Activated T-cell treated with anti-CD3 and anti-CD28 coated beads, Interleukin-2, amount 50 U/mL, for 24 hours (primary cell): Measurements from ENCODE around the gene PRDX2.
A peak's percentile ranks its signal among the peaks of the same experiment; 100 is the strongest.

Experiments
- DNase-seq: peaks from one replicate; pipeline ENCODE4 v3.0.0-alpha.2; 2020
- H3K27ac Mint-ChIP-seq: 2 replicates; pipeline ENCODE4 v1.8.0; 2020; ENCODE audit warnings: mild to moderate bottlenecking, mixed read lengths
- H3K27me3 Mint-ChIP-seq: 2 replicates; pipeline ENCODE4 v1.8.0; 2020; ENCODE audit warnings: mixed read lengths
- H3K36me3 Mint-ChIP-seq: 2 replicates; pipeline ENCODE4 v1.8.0; 2020; ENCODE audit warnings: low read depth, mixed read lengths
- H3K4me1 Mint-ChIP-seq: 2 replicates; pipeline ENCODE4 v1.8.0; 2020; ENCODE audit warnings: low read depth, mixed read lengths
- H3K4me3 Mint-ChIP-seq: 2 replicates; pipeline ENCODE4 v1.8.0; 2020; ENCODE audit warnings: mild to moderate bottlenecking, moderate library complexity, mixed read lengths
- H3K9me3 Mint-ChIP-seq: 2 replicates; pipeline ENCODE4 v1.8.0; 2020; ENCODE audit warnings: mixed read lengths

The PRDX2 gene

DNA sequence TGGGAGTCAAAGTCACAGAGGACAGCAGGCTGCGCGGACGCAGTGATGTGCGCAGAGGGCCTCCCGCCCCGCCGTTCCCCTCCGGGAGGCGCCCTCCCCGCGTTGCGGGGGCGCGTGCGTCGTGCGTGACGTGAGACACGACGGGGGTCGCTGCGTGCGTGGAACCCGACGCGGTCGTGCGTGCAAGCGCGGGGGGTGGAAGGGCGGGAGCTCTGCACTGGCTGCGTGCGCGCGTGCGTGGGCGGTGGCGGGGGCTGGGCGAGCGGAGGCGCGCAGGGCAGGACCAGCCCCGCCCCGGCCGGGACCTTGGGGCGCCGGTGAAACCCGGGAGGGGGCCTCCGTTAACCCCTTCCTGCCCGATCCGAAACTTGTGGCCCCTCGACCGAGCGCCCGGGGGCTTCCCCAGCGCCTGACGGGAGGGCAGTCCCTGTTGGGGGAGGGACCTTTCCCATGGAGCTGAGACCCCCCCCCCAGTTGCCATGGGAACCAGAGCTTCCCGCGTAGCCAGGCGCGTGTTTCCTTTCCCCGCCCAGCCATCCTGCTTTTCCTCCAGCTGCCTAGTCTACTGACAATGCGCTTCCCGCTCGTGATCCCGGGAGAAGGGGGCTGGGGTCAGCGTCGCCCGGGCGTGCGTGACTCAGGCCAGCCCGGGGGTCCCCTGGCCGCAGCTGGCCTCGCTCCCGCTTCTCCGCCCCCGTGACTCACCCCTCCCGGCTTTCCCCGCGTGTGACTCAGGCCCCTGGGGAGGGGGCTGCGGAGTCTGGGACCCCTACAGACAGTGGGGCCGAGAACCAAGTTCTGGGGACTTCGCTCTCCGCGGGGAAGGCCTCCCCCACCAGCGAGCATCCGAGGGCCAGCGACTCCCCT is 18.9 kb downstream of the PRDX2 start:
- DNase-seq = peak; percentile 92
- no peaks in the 10 kb centered on the region for H3K36me3 Mint-ChIP-seq
- H3K27me3 Mint-ChIP-seq = no peaks in the 10 kb centered on the region
- H3K4me3 Mint-ChIP-seq = peak overlapping the region; percentile 76
- peaks cover 38% of the 10 kb centered on the region for H3K4me1 Mint-ChIP-seq
- H3K9me3 Mint-ChIP-seq = no peaks in the 10 kb centered on the region
- no peak overlapping the region for H3K27ac Mint-ChIP-seq

DNA sequence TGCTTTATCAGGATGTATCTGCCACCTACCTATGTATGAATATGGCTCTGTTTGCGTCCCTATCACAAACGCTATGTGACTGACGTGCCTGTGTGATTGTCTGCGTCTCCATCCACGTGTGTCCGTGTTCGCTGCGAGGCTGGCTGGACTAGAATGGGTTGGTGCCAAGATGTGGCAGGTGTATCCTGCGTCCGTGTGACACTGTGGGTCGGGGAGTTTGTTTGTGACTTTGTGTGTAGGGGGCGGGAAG is 19.5 kb downstream of the PRDX2 start:
- no peaks in the 10 kb centered on the region for H3K27me3 Mint-ChIP-seq
- no peak overlapping the region for H3K27ac Mint-ChIP-seq
- peak overlapping the region; percentile 76 for H3K4me3 Mint-ChIP-seq
- no peaks in the 10 kb centered on the region for H3K36me3 Mint-ChIP-seq
- H3K4me1 Mint-ChIP-seq = peaks cover 43% of the 10 kb centered on the region
- H3K9me3 Mint-ChIP-seq = no peaks in the 10 kb centered on the region
- DNase-seq = no peak

DNA sequence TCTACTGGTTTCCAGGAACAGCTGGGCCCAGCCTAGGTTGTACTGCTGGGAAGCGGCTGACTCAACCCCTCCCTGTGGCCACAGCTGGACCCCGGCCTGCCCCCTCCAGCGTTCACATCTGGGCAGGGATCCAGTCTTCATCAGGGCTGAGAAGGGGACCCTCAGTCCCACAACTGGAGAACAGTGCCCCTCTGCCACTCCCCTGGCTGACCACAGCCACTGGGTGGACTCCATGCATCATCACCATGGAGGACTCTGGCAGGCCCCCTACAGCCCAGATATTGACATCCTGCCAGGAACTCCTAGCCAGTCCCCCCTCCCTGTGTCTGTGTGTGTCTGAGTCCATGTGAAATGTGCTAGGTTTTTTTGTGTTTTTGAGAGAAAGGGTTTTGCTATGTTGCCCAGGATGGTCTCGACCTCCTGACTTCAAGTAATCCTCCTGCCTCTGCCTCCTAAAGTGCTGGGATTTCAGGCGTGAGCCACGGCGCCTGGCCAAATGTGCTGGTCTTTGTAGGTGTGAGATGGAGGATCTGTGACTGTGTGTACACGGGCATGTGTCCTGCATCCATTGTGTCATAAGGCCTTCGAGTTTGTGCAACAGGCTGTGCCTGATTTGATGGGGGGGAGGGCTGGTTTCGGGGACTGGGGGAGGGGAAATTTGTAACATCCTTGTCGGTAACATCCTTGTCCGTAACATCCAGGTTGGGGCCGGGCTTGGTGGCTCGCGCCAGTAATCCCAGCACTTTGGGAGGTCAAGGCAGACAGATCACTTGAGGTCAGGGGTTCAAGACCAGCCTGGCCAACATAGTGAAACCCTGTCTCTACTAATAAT is 22.2 kb downstream of the PRDX2 start:
- Mint-ChIP-seq H3K36me3 (no peaks in the 10 kb centered on the region), H3K27me3 (no peaks in the 10 kb centered on the region), H3K4me3 (peak overlapping the region; percentile 83), H3K27ac (peak overlapping the region; percentile 92), H3K4me1 (peaks cover 51% of the 10 kb centered on the region), H3K9me3 (no peaks in the 10 kb centered on the region)
- no peak for DNase-seq

DNA sequence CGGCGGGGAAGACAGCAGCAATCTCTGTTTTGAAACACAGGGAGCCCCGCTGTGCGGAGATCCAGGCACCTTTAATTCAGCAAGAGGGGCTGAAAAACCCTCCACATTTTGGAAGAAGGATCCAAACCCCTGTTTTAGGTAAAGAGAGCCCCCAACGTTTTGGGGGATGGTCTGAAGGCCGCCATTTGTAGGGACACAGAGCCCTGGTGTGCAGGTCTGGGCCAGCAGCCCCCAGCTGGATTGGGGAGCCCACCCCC is 22.8 kb downstream of the PRDX2 start:
- no peaks in the 10 kb centered on the region for H3K27me3 Mint-ChIP-seq
- peaks cover 53% of the 10 kb centered on the region for H3K4me1 Mint-ChIP-seq
- peak overlapping the region; percentile 83 for H3K4me3 Mint-ChIP-seq
- no peaks in the 10 kb centered on the region for H3K9me3 Mint-ChIP-seq
- no peaks in the 10 kb centered on the region for H3K36me3 Mint-ChIP-seq
- DNase-seq = no peak
- H3K27ac Mint-ChIP-seq = peak overlapping the region; percentile 92

DNA sequence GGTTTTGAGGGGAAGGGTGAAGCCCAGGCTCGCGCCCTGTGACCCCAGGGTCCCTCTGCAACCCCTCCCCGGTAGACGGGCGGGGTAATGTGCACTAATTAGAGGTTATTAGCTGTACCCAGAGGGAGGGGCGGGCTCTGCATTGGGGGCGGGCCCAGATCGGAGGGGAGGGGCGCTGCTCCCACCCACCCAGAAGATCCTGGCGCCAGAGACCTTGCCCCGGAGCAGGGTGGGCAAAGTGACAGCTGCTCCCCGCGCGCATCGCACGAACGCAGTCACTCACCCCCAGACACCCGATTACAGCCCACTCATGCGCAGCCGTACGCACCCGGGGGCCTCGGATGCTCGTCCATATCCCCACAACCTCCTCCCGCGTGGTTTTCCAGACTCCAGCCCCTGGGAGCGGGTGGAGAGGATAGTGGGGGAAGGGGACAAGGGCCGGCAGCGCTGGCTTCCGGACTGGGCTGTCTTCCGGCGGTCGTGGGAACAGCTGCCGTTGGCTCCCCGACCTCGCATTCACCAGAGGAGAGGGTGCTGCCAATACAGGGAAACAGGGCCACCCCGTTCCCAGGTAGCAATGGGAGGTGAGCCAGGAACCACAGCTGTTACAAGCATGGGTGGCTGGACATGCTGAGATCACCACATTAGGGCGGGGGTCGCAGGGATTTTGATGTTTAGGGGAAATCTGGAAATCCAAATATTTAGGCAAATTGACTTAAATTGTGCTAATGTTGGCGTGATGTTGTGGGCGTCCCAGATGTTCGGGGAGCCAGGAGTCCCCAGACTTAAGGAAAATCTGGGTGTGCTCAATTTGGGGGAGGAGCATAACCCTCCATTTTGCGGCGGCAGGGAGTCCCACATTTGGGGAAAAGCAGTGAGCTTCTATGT is 23.3 kb downstream of the PRDX2 start:
- Mint-ChIP-seq H3K27me3 (no peaks in the 10 kb centered on the region), H3K4me1 (peaks cover 58% of the 10 kb centered on the region), H3K9me3 (no peaks in the 10 kb centered on the region), H3K36me3 (no peaks in the 10 kb centered on the region), H3K4me3 (peak overlapping the region; percentile 83), H3K27ac (peak overlapping the region; percentile 92)
- peak; percentile 71 for DNase-seq

DNA sequence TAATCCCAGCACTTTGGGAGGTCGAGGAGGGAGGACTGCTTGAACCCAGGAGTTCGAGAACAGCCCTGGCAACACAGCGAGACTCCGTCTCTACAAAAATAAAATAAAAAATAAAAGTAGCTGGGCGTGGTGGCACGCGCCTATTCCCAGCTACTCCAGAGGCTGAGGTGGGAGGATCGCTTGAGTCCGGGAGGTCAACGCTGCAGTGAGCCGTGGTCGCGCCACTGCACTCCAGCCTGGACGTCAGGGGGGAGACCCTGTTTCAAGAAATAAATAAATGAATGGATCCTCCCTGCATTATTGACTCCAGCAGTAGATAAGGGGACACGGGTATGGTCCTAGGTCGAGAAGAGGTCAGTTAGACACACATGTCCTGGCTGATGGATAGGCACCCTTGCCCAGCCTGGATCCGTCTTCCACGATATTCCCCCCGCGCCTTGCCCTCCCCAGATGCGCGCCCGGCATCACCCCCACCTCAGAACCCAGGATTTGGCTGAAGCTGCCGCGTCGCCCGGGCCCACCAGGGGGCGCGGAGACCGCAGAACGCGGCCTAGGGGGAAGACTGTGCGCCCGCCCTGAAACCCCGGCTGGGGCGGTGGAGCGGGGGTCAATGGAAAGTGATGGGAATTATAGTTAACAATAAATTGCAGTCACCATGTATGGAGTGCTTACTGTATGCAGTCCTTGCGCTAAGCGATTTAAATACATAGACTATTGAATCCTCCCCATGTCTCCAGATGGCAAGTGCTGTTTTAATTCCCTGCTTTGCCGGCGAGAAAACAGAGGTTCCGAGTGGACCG is 24.2 kb downstream of the PRDX2 start:
- H3K27me3 Mint-ChIP-seq = no peaks in the 10 kb centered on the region
- peaks cover 55% of the 10 kb centered on the region for H3K4me1 Mint-ChIP-seq
- peak; percentile 92 for DNase-seq
- H3K36me3 Mint-ChIP-seq = no peaks in the 10 kb centered on the region
- H3K9me3 Mint-ChIP-seq = no peaks in the 10 kb centered on the region
- peak overlapping the region; percentile 83 for H3K4me3 Mint-ChIP-seq
- H3K27ac Mint-ChIP-seq = peak overlapping the region; percentile 92

DNA sequence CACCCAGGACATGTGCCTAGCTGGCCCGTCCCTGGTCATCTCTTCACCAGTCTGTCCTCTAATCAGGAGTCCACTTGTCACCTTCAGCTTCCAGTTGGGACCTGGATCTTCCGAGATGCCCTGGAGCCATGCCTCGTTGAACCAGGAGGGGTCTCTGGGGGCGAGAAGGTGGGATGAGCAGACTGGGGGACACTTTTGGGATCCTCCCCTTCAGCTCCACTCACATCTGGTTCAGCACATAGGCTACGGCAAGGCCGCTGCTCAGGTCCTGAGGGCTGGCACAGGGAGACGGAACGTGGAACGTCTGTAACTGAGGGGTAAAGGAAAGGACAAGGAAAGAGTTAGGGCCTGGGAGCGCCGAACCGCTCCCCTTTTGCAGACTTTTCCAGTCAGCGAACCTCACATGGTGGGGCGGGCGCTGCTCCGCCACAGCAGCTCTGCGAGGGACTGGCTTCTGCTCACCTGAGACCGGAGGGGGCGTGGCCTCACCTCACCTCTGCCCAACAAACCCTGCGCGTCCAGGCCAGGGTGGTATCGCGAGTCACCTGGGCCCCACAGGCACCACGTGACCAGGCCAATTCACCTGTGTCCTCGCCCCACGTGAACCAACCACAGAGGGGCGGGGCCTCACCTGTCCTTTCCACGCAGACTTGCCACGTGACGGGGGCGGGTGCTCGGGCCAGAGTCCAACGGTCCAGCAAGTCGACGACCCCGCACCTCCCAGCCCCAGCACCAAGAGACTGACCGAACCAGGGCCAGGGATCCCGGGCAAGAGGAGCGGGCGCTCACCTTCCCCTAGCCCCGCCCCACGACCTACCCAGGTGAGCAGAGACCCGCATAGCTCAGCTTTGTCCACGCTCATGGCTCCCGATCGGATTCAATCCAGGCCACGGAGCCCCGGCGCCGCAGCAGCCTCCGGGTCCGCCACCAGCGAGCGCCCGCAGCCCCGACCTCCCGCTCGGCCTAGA is 26.7 kb downstream of the PRDX2 start, which contains the start of gene HOOK2:
TSS of gene HOOK2 (minus strand) at position 965 of the 968 bp plus-strand sequence. CDS start at position 862, 103 bp downstream.
- H3K36me3 Mint-ChIP-seq = no peaks in the 10 kb centered on the region
- H3K27me3 Mint-ChIP-seq = no peaks in the 10 kb centered on the region
- H3K9me3 Mint-ChIP-seq = no peaks in the 10 kb centered on the region
- H3K4me1 Mint-ChIP-seq = peaks cover 44% of the 10 kb centered on the region
- peak within 1 kb of the TSS; percentile 76 for H3K4me3 Mint-ChIP-seq
- peak within 1 kb of the TSS; percentile 87 for H3K27ac Mint-ChIP-seq
- peak; percentile 49 for DNase-seq

DNA sequence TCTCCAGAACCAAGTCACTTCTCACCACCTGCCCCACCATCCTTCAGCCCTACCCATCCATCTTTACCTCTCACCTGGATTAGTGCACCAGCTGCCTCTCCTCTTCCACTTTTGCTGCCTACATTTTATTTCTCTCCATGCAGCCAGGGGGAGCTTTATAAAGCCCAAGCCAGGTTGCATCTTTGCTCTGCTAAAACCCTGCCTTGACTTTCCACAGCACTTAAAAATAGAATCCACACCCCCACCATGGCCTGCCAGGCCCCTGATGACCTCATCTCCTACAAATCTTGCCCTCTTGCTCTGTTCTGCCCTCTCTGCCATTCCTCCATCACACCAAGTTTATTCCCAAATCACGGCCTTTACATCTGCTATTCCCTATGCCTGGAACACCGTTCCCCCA is 28.0 kb downstream of the PRDX2 start:
- no peaks in the 10 kb centered on the region for H3K27me3 Mint-ChIP-seq
- DNase-seq = no peak
- peaks cover 34% of the 10 kb centered on the region for H3K4me1 Mint-ChIP-seq
- no peaks in the 10 kb centered on the region for H3K9me3 Mint-ChIP-seq
- H3K27ac Mint-ChIP-seq = no peak overlapping the region
- no peaks in the 10 kb centered on the region for H3K36me3 Mint-ChIP-seq
- no peak overlapping the region for H3K4me3 Mint-ChIP-seq

DNA sequence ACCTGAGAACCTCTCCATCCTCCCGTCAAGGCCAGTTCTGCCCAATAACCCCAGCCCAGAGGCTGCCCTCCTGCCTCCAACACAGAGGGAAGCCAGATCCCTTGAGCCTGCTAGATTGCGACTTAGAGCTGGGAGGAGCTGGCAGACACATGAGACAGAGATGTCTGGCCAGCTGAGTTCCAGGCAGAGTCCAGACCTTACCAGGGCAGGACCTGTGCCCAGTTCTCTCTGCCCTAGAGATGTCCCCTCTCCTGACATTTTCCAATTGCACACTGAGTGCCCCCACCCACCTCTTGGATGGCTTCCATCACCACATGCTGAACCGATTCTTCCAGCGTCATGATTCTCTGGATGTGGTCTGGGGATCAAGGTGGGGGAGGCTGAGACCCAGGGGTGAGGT is 29.3 kb downstream of the PRDX2 start:
- no peaks in the 10 kb centered on the region for H3K27me3 Mint-ChIP-seq
- H3K4me3 Mint-ChIP-seq = no peak overlapping the region
- H3K9me3 Mint-ChIP-seq = no peaks in the 10 kb centered on the region
- peaks cover 24% of the 10 kb centered on the region for H3K4me1 Mint-ChIP-seq
- no peak for DNase-seq
- no peak overlapping the region for H3K27ac Mint-ChIP-seq
- no peaks in the 10 kb centered on the region for H3K36me3 Mint-ChIP-seq

DNA sequence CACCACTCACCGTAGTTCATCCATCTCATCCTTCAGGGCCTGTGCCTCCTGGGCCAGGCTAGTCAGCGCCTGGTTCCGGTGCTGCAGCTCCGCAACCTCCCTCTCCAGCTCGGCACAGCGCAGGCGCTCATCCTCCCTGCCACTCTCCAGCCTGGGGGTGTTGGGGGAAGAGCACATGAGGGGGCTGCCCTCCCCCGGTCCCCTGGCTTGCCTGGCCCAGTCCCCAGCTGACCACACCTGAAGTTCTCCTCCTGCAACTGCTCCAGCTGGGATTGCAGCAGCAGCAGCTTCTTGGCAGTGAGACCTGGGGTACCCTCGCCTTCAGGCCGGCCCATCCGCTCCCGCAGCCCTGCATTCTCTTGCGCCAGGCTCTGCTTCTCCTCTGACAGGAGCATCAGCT is 30.7 kb downstream of the PRDX2 start:
- Mint-ChIP-seq H3K9me3 (no peaks in the 10 kb centered on the region), H3K27ac (no peak overlapping the region), H3K27me3 (no peaks in the 10 kb centered on the region), H3K4me3 (no peak overlapping the region), H3K4me1 (peaks cover 22% of the 10 kb centered on the region), H3K36me3 (no peaks in the 10 kb centered on the region)
- no peak for DNase-seq

DNA sequence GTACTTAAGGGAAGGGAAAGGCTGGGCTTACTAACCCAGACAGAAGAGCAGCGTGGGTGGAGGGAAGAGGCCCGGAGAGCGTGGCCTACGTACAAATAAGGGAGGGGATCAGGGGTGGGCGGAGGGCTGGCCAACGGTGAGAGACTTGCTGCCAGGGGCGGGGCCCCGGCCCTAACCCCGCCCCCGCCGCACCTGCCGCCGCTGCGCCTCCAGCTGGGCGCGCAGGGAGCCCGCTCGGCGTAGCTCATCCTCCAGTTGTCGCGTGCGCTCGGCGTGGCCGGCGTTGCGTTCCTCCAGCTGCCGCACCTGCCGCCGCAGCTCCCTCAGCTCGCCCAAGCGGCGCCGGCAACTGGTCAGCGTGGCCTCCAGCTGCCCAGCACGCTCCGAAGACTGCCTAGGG is 31.9 kb downstream of the PRDX2 start:
- H3K27me3 Mint-ChIP-seq = no peaks in the 10 kb centered on the region
- peak overlapping the region; percentile 26 for H3K4me3 Mint-ChIP-seq
- H3K36me3 Mint-ChIP-seq = peaks cover 2% of the 10 kb centered on the region
- DNase-seq = peak; percentile 67
- no peaks in the 10 kb centered on the region for H3K9me3 Mint-ChIP-seq
- H3K27ac Mint-ChIP-seq = no peak overlapping the region
- peaks cover 19% of the 10 kb centered on the region for H3K4me1 Mint-ChIP-seq

DNA sequence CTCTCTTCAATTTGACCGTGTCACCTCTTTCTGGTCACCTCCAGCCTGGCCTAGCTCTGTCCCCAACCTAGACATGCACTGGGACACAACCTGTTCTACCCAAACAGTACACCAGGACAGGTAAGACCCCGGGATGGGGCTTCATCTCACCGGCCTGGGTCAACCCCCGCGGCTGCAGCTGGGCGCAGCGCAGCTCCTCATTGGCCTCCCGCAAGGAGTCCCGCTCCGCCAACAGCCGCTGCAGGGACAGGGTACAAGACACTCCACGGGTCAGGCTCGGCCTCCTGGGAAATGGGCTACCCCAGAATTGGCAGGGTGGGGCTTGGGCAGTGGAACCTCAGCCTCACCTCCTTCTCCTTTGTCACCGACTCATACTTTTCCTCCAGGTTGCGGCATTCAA is 33.9 kb downstream of the PRDX2 start:
- no peak overlapping the region for H3K4me3 Mint-ChIP-seq

DNA sequence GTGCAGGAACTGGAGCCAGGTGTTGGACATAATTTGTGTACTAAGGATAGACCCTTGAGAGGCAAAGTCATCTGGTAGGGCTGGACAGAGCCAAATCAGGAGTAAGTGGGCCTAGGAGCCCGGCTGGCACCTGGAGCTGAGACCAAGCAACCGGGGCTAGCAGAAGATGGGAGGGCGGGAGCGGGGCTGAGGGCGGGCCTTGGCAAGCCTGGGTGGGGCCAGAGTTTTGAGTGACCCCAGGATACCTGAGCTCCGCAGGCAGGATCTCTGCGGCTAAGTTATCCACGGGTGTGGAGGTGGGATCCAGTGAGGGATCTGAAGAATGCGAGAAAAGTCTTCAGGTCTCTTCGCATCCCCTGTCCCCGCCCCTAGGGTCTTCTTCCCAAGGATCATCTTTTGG is 34.5 kb downstream of the PRDX2 start:
- no peak overlapping the region for H3K4me3 Mint-ChIP-seq
- peaks cover 8% of the 10 kb centered on the region for H3K36me3 Mint-ChIP-seq

More for the DNA sequence above, 33.9 kb downstream of the PRDX2 start:
- Mint-ChIP-seq H3K27ac (no peak overlapping the region), H3K27me3 (no peaks in the 10 kb centered on the region), H3K4me1 (peaks cover 8% of the 10 kb centered on the region), H3K9me3 (no peaks in the 10 kb centered on the region), H3K36me3 (peaks cover 8% of the 10 kb centered on the region)
- DNase-seq = no peak

More for the DNA sequence above, 34.5 kb downstream of the PRDX2 start:
- DNase-seq = no peak
- Mint-ChIP-seq H3K9me3 (no peaks in the 10 kb centered on the region), H3K4me1 (peaks cover 8% of the 10 kb centered on the region), H3K27me3 (no peaks in the 10 kb centered on the region), H3K27ac (no peak overlapping the region)
